Amniotic epithelial cell (primary cell): Measurements from ENCODE around the gene NOTUM.
"Not testable (repeated sequence)": the region's sequence is repeated elsewhere in the genome, so short reads cannot be mapped to it uniquely, and the experiment has no call there.

Experiments
- DNase-seq: peaks from one replicate; pipeline ENCODE4 v3.0.0-alpha.2; 2010; ENCODE audit warnings: low read depth

Gene NOTUM

GRCh38 chr17:81996232-81996756, 35.3 kb upstream of the NOTUM start:
- DNase-seq, result no peak

DNA sequence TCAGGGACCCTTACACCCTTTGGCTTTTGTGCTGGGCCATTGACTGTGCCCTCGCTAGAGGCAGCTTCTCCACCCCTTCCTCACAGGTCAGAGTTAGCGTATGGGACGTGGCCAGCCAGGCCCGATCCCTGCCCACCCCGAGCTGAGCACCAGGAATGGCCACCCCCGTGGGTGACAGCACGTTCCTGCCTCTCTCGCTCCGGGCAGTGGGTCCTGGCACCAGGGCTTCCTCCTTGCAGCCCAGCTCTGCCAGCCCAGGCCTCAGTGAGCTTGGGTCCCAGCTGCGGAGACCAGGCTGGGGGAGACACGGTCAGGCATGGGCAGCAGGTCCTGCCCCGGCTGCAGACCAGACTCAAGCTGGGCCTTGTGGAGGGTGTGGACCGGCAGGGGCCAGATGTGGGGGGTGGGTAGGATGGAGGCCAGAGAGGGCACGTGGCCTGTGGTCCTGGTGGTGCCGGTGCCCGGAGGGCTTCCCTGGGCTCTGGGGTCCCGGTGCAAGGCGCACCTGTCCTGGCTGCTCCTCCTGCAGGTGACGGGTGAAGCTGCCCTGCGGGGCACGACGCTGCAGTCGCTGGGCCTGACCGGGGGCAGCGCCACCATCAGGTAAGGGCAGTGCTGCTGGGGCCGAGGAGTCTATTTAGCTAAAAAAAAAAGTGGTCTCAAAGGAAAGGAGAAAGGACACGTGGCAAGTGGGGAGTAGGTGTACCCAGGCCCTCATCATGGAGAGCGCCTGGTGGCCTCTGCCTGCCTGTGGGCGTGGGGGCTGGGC, 34.7 kb upstream of the NOTUM start:
- DNase-seq, result no peak

- no peak for DNase-seq
These were observed 33.8 kb upstream of the NOTUM start for GRCh38 chr17:81994593-81995462.

- DNase-seq, result no peak
These were observed 33.0 kb upstream of the NOTUM start for GRCh38 chr17:81993729-81994592.

DNA sequence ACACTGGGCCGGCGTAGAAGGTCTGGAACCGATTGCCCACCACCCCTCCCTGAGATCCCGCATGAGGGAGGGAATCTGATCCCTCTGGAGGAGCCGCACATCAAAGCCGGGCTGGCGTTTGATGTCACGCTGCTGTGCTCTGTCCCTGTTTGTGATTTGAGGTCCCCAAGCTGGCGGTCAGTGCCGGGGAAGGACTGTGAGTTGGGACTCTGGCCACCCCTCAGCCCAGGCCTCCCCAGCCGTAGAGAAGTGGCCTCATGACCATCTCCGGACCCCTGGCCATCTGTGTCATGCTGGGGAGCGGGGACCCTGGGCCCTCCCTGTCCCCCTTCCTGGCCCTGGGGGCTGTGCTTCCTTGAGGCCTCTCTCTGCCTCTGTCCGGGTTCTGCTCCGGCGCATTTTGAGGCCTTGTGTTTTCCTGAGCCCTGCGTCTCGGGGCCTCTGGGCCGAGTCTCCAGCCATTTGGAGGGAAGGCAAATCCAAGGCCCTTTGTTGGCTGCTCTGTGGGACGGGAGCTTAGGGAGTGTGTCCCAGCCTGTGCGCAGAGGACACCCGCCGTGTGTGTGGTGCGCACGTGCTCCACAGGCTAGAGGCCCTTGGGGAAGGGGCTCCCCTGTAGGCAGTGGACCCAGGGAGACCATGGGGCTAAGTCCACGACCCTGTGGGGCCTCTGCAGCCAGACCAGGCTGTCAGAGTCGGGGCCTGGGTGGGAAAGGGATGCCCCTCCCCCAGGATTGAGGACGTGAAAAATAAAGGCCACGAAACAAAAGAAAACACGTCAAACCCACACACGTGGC, 31.5 kb upstream of the NOTUM start:
- DNase-seq, result no peak

GRCh38 chr17:81991684-81992305, 30.8 kb upstream of the NOTUM start:
- DNase-seq, result peak; percentile 42

DNA sequence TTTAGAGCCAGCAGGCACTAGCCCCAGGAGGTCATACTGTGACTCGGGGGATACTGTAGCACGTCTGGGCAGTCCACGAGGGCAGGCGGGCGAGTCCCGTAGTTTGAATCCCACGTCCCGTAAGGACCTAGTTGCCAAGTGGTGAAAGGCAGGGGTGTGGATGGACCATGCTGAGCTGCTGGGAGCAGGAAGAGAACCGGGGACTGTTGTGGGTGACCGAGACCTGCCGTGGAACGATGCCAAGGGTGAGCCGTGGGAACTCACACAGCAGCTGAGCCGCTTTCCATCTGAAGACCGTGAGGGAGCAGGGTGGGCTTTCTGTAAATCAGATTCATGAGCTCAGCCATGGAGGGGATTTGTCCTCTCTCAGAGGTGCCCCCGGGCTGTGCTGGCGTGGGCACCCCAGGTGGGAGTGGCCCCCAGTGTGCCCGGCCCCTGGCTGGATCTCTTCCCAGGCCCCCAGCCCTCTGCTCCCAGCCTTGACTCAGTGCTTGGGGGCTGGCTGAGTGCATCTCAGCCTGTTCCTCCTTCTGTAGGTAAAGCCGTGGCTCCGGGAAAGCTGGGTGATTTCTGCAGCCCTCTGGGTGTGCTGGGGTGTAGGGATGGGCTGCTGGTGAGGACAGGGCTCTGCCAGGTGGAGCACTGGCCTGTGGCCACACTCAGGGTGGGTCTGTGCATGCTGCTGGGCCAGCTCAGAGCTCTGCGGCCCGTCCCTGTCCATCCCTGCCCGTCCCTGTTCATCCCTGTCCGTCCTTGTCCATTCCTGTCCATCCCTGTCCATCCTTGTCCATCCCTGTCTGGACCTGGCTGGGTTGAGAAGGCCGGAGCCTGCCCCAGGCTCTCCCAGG, 30.1 kb upstream of the NOTUM start:
- no peak for DNase-seq

GRCh38 chr17:81987161-81987770, 26.3 kb upstream of the NOTUM start:
- DNase-seq, result no peak

- DNase-seq, result no peak
These were observed 25.6 kb upstream of the NOTUM start for GRCh38 chr17:81986606-81987005.

GRCh38 chr17:81984773-81985410, 23.9 kb upstream of the NOTUM start:
- DNase-seq, result no peak

GRCh38 chr17:81983639-81984373, 22.8 kb upstream of the NOTUM start:
- DNase-seq, result no peak

DNA sequence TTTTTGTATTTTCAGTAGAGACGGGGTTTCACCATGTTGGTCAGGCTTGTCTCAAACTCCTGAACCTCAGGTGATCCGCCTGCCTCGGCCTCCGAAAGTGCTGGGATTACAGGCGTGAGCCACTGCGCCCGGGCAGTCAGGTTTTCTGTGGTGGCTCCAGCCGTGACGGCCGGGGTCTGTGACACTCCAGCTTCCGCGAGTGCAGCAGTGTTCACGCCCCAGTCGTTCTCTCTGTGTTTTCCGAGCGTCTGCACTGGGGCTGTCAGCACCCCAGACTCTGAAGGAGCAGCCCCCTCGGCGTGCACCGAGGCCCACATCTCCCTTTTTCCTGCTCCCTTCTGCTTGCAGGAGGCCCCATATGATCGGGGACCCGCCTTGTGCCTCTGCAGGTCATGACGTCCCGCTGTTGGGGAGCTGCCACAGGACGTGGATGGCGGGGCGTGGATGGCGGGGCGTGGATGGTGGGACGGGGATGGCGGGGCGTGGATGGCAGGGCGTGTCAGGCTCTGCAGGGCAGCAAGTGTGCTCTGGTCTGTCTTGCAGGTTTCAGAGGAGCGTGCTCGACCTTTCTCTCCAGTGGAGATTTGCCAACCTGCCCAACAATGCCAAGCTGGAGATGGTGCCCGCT, 22.1 kb upstream of the NOTUM start:
- no peak for DNase-seq

DNA sequence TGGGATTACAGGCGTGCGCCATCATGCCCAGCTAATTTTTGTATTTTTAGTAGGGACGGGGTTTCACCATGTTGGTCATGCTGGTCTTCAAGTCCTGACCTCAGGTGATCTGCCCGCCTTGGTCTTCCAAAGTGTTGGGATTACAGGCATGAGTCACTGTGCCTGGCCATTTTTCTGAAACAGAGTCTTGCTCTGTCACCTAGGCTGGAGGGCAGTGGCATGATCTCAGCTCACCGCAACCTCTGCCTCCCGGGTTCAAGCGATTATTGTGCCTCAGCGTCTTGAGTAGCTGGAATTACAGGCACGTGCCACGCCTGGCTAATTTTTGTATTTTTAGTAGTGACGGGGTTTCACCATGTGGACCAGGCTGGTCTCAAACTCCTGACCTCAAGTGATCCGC, 20.5 kb upstream of the NOTUM start:
- not testable (repeated sequence) for DNase-seq

- peak; percentile 69 for DNase-seq
These were observed 19.8 kb upstream of the NOTUM start for GRCh38 chr17:81980707-81981343.

DNA sequence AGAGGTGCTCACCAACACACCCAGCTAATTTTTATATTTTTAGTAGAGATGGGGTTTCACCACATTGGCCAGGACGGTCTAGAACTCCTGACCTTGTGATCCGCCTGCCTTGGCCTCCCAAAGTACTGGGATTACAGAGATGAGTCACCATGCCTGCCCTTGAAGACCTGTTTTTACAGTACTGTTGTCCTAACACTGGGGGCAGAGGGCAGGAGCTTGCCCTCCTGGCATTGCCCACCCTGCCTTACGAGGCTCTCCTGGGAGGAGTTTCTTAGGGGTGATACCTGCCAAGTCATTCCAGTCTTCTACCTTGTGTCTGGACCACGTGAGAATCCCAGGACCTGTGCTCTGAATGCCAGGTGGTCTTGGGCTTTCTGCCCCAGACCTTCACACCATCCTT, 19.1 kb upstream of the NOTUM start:
- no peak for DNase-seq

- DNase-seq, result no peak
These were observed 17.7 kb upstream of the NOTUM start for GRCh38 chr17:81978524-81979298.
